ENCODE results near the gene PPIP5K1. TPM values are rescaled to one million over a fixed set of nuclear protein-coding genes. Genes with fewer than 3 reads are reported as not detected.

The PPIP5K1 gene
- total and polyA plus RNA-seq, 7 donors = 4.8 to 44.6 (median 13.7) TPM

DNA sequence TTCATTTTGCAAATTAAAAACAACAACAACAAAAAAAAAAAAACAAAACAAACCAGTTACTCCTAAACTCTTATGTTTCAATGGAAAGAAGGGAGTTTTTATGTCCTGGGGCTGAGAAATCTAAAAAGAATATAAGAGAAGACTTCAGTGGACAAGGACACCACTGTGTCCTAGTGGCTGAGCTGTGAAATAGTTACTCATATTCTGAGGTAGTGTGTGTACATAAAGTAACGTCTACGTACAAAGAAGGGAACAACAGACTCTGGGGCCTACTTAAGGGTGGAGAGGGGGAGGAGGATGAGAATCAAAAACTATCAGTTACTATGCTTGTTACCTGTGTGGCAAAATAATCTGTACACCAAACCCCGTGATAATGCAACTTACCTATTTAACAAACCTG is 91.0 kb downstream of the PPIP5K1 start:
- TF ChIP-seq POLR2AphosphoS5 (IDR thresholded peaks at IDR 0.05) (no peak), EP300 (IDR thresholded peaks at IDR 0.05) (no peak), POLR2A (IDR thresholded peaks at IDR 0.05) (no peak)
- TF ChIP-seq, protein P1, sequence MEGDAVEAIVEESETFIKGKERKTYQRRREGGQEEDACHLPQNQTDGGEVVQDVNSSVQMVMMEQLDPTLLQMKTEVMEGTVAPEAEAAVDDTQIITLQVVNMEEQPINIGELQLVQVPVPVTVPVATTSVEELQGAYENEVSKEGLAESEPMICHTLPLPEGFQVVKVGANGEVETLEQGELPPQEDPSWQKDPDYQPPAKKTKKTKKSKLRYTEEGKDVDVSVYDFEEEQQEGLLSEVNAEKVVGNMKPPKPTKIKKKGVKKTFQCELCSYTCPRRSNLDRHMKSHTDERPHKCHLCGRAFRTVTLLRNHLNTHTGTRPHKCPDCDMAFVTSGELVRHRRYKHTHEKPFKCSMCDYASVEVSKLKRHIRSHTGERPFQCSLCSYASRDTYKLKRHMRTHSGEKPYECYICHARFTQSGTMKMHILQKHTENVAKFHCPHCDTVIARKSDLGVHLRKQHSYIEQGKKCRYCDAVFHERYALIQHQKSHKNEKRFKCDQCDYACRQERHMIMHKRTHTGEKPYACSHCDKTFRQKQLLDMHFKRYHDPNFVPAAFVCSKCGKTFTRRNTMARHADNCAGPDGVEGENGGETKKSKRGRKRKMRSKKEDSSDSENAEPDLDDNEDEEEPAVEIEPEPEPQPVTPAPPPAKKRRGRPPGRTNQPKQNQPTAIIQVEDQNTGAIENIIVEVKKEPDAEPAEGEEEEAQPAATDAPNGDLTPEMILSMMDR (IDR thresholded peaks at IDR 0.05) = no peak
- intact Hi-C loops (cut with DNase I) = no loop called here
- no peaks in the 10 kb centered on the region for H3K36me3 ChIP-seq
- no peaks in the 10 kb centered on the region for H3K27me3 ChIP-seq
- no peaks in the 10 kb centered on the region for H3K4me1 ChIP-seq
- DNase-seq = no peak
- WGBS, 2 donors = 64 to 81% methylated on average over 3 of the region's 3 CpGs
- no peaks in the 10 kb centered on the region for H3K9me3 ChIP-seq
- H3K4me3 ChIP-seq = no peak overlapping the region
- H3K27ac ChIP-seq = no peak overlapping the region

DNA sequence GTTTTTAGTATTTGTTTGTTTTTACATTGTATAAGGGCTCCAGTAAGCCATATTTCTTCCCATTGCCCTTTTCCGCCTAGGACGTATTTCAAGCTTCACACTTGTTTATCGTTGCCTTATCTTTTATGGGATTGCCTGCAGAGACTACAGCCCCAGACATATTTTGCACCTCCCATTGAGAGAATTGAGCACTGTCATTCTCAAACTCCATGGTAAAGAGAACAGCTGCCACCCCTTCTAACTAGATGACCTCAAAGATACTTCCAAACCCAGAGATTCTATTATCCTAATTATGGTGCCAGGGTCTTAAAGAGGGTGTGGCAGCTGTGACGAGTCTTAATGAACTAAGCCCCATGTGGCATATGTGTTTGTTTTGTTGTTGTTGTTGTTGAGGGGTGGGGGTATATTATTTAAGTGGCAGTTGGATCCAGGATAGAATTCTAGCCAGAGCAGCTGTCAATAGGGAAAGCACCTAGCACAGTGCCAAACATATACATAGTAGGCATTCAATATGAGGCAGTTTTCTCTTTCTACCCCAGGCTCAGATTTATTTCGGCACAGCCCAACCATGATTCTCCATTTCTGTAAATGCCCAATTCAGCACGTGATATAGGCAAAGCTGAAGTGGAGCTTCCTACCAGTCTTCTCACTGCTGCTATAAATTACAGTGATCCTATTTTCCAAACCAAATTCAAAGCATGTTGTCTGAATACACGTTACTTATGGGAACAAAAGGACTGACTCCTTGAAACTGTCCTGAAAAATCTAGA is 96.1 kb downstream of the PPIP5K1 start:
- DNase-seq = no peak
- 35 to 64% methylated on average over 7 of the region's 7 CpGs for WGBS, 2 donors
- H3K27me3 ChIP-seq = no peaks in the 10 kb centered on the region
- peaks cover 0 to 11% (median 0%) of the 10 kb centered on the region in 4 donors for H3K36me3 ChIP-seq
- H3K9me3 ChIP-seq = no peaks in the 10 kb centered on the region
- intact Hi-C loops (cut with DNase I) = loop anchor here (2.0 to 5.0 kb wide), 2 partner anchors 17 to 52 kb away; no protein-coding TSS in a partner anchor
- TF ChIP-seq, protein P1 (IDR thresholded peaks at IDR 0.05) = no peak
- no peak for TF ChIP-seq EP300 (IDR thresholded peaks at IDR 0.05)
- no peak for TF ChIP-seq POLR2A (IDR thresholded peaks at IDR 0.05)
- no peak for TF ChIP-seq POLR2AphosphoS5 (IDR thresholded peaks at IDR 0.05)
- peak overlapping the region; percentile 80 to 95 (median 86) for H3K27ac ChIP-seq
- H3K4me1 ChIP-seq = peaks cover 0 to 34% (median 22%) of the 10 kb centered on the region in 4 donors
- H3K4me3 ChIP-seq = peak overlapping the region in 3 of 4 donors; percentile 58 to 95 (median 93)

DNA sequence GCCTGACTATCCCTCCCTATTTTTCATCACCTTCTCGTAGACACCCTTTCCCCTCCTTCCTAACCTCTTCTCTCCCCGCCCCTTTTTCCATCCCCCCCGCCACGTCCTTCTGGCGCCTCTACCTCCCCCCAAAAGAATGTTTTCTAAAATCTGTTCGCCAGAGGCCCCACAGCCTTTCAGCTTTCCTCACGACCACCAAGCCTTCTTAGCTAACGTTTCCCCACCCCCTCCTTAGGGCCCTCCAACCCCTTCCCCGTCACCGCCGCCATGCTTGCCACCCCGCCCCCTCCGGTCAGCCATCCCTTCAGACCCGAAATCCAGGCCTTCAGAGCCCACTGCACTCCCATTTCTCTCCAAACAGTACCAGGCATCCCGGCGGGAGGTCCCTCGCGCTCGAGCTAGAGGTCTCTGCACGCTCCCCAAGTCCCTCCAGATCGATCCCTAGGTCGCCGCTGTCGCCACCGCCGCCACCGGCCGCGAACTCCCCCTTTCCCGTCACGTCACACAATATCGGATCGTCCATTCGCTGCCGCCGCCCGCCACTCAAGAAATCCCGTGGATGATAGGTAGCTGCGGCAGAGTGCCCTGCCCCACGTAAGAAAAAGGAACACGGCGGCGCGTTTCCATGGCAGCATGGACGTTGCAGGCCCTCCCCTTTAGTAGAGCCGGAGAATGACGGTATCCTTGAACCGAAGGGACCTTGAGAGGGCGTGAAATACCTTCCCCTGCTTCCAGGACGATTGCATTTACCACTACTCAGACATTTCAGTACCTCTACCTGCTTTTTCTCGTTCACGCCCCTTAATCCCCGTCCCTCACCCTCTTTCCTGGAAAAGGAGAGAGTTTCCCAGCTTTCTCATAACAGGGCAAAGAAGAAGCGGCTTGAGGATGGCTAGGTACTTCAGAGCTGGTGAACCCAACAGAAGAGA is 97.1 kb downstream of the PPIP5K1 start, which contains the start of gene TP53BP1:
Gene TP53BP1 (minus strand): TSS at position 484 of the 929 bp plus-strand sequence. CDS start 113 bp downstream, at position 371.
- no peaks in the 10 kb centered on the region for H3K27me3 ChIP-seq
- H3K27ac ChIP-seq = peak within 1 kb of the TSS; percentile 80 to 95 (median 86)
- no peaks in the 10 kb centered on the region for H3K9me3 ChIP-seq
- 1 to 2% methylated on average over 54 of the region's 54 CpGs for WGBS, 2 donors
- peaks cover 0 to 35% (median 22%) of the 10 kb centered on the region in 4 donors for H3K4me1 ChIP-seq
- H3K4me3 ChIP-seq = peak within 1 kb of the TSS; percentile 58 to 95 (median 92)
- peaks cover 0 to 21% (median 0%) of the 10 kb centered on the region in 4 donors for H3K36me3 ChIP-seq
- peak in 1 of 4 donors; percentile 18 for TF ChIP-seq EP300 (IDR thresholded peaks at IDR 0.05)
- TF ChIP-seq, protein P1 (IDR thresholded peaks at IDR 0.05) = no peak
- TF ChIP-seq POLR2AphosphoS5 (IDR thresholded peaks at IDR 0.05) = peak; percentile 83 to 86 (median 86)
- TF ChIP-seq POLR2A (IDR thresholded peaks at IDR 0.05) = peak in 1 of 2 donors; percentile 11
- intact Hi-C loops (cut with DNase I) = loop anchor here (2.0 to 5.0 kb wide), 2 partner anchors 18 to 51 kb away; no protein-coding TSS in a partner anchor
- DNase-seq = peak; percentile 99

DNA sequence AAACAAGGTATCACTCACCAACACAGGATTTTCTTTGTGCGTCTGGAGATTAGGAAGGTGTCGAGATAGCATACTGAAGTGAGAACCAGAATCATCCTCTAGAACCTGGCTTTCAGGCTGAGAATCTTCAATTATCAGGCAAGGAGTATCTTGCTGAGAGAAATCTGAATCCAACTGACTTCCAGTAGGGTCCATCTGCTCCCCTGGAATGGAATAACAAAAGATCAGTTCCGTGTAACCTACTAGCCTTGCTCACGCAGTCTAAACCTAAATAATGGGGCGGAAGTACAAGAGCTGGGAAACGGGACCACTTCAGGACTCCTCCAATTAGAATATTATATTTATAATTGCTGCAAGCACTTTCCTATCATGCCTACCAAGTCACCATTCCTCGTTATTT is 97.7 kb downstream of the PPIP5K1 start:
- no peak for DNase-seq
- intact Hi-C loops (cut with DNase I) = loop anchor here (2.0 to 5.0 kb wide), 2 partner anchors 19 to 50 kb away; no protein-coding TSS in a partner anchor
- Histone ChIP-seq H3K4me1 (peaks cover 0 to 35% (median 22%) of the 10 kb centered on the region in 4 donors), H3K9me3 (no peaks in the 10 kb centered on the region), H3K27ac (peak overlapping the region; percentile 80 to 95 (median 86)), H3K4me3 (peak overlapping the region; percentile 58 to 95 (median 92)), H3K27me3 (no peaks in the 10 kb centered on the region), H3K36me3 (peaks cover 0 to 28% (median 0%) of the 10 kb centered on the region in 4 donors)
- WGBS, 2 donors = 21 to 24% methylated on average over 7 of the region's 7 CpGs
- TF ChIP-seq, protein P1 (IDR thresholded peaks at IDR 0.05) = no peak
- no peak for TF ChIP-seq EP300 (IDR thresholded peaks at IDR 0.05)
- TF ChIP-seq POLR2A (IDR thresholded peaks at IDR 0.05) = no peak
- TF ChIP-seq POLR2AphosphoS5 (IDR thresholded peaks at IDR 0.05) = no peak
